Muscle layer of duodenum (tissue), 2 donors: ENCODE results near the gene MRPL10.

Experiments used
- H3K27ac ChIP-seq: one replicate; pipeline ENCODE4 v1.7.0; 2013; ENCODE audit warnings: mild to moderate bottlenecking, low read length
- H3K27me3 ChIP-seq: one replicate; pipeline ENCODE4 v1.7.0; 2013; ENCODE audit warnings: low read depth, mild to moderate bottlenecking, control low read depth, low read length
- H3K36me3 ChIP-seq, 2 donors: one replicate each; pipeline ENCODE4 v1.7.0; 2013; ENCODE audit warnings: low read length in 2 of 2, control low read depth in 1 of 2, mild to moderate bottlenecking in 1 of 2; ENCODE audit not compliant: insufficient read depth in 2 of 2, control insufficient read depth in 1 of 2
- H3K4me1 ChIP-seq, 2 donors: one replicate each; pipeline ENCODE4 v1.7.0; 2013; ENCODE audit warnings: low read length in 2 of 2, mild to moderate bottlenecking in 2 of 2, control low read depth in 1 of 2, moderate library complexity in 1 of 2; ENCODE audit not compliant: insufficient read depth in 2 of 2, control insufficient read depth in 1 of 2
- H3K4me3 ChIP-seq, 2 donors: one replicate each; pipeline ENCODE4 v1.7.0; 2013; ENCODE audit warnings: low read length in 2 of 2, low read depth in 1 of 2, mild to moderate bottlenecking in 1 of 2
- H3K9me3 ChIP-seq, 2 donors: one replicate each; pipeline ENCODE4 v1.7.0; 2013; ENCODE audit warnings: low read length in 2 of 2, control low read depth in 1 of 2, mild to moderate bottlenecking in 1 of 2; ENCODE audit not compliant: control insufficient read depth in 1 of 2
- donor health status: healthy.

MRPL10 gene

GRCh38 chr17:47818002-47818695 lies 13.2 kb downstream of the MRPL10 start:
- Histone ChIP-seq H3K36me3 (peaks cover 40 to 53% of the 10 kb centered on the region in 2 donors), H3K9me3 (no peaks in the 10 kb centered on the region), H3K27ac (no peak overlapping the region), H3K4me1 (peaks cover 10 to 24% of the 10 kb centered on the region in 2 donors), H3K27me3 (no peaks in the 10 kb centered on the region), H3K4me3 (no peak overlapping the region)

GRCh38 chr17:47816947-47817346 lies 14.4 kb downstream of the MRPL10 start:
- Histone ChIP-seq H3K27me3 (no peaks in the 10 kb centered on the region), H3K4me3 (no peak overlapping the region), H3K27ac (no peak overlapping the region), H3K4me1 (peaks cover 7 to 21% of the 10 kb centered on the region in 2 donors), H3K9me3 (no peaks in the 10 kb centered on the region), H3K36me3 (peaks cover 46 to 60% of the 10 kb centered on the region in 2 donors)

GRCh38 chr17:47816111-47816735 lies 15.1 kb downstream of the MRPL10 start:
- Histone ChIP-seq H3K27me3 (no peaks in the 10 kb centered on the region), H3K27ac (no peak overlapping the region), H3K4me1 (peaks cover 6 to 14% of the 10 kb centered on the region in 2 donors), H3K4me3 (no peak overlapping the region), H3K9me3 (no peaks in the 10 kb centered on the region), H3K36me3 (peaks cover 46 to 60% of the 10 kb centered on the region in 2 donors)

- no peaks in the 10 kb centered on the region for H3K27me3 ChIP-seq
- no peak overlapping the region for H3K4me3 ChIP-seq
- no peaks in the 10 kb centered on the region for H3K9me3 ChIP-seq
- peaks cover 0 to 5% of the 10 kb centered on the region in 2 donors for H3K4me1 ChIP-seq
- H3K27ac ChIP-seq, result no peak overlapping the region
- peaks cover 46 to 60% of the 10 kb centered on the region in 2 donors for H3K36me3 ChIP-seq
Observed at GRCh38 chr17:47815106-47815918, 16.0 kb downstream of the MRPL10 start.

- Histone ChIP-seq H3K9me3 (no peaks in the 10 kb centered on the region), H3K27me3 (no peaks in the 10 kb centered on the region), H3K27ac (no peak overlapping the region), H3K4me1 (no peaks in the 10 kb centered on the region), H3K4me3 (no peak overlapping the region), H3K36me3 (peaks cover 52 to 70% of the 10 kb centered on the region in 2 donors)
Observed at GRCh38 chr17:47813512-47814031, 17.8 kb downstream of the MRPL10 start.

- no peak overlapping the region for H3K27ac ChIP-seq
- H3K4me3 ChIP-seq, result no peak overlapping the region
- no peaks in the 10 kb centered on the region for H3K27me3 ChIP-seq
- no peaks in the 10 kb centered on the region for H3K4me1 ChIP-seq
- H3K36me3 ChIP-seq, result peaks cover 51 to 70% of the 10 kb centered on the region in 2 donors
- no peaks in the 10 kb centered on the region for H3K9me3 ChIP-seq
Observed at GRCh38 chr17:47813077-47813476, 18.3 kb downstream of the MRPL10 start.

- H3K9me3 ChIP-seq, result no peaks in the 10 kb centered on the region
- no peak overlapping the region for H3K27ac ChIP-seq
- no peaks in the 10 kb centered on the region for H3K27me3 ChIP-seq
- no peak overlapping the region for H3K4me3 ChIP-seq
- no peaks in the 10 kb centered on the region for H3K4me1 ChIP-seq
- peaks cover 50 to 70% of the 10 kb centered on the region in 2 donors for H3K36me3 ChIP-seq
Observed at GRCh38 chr17:47812146-47812920, 19.0 kb downstream of the MRPL10 start.

- H3K27me3 ChIP-seq, result no peaks in the 10 kb centered on the region
- no peak overlapping the region for H3K27ac ChIP-seq
- H3K4me3 ChIP-seq, result no peak overlapping the region
- peaks cover 52 to 70% of the 10 kb centered on the region in 2 donors for H3K36me3 ChIP-seq
- H3K4me1 ChIP-seq, result no peaks in the 10 kb centered on the region
- no peaks in the 10 kb centered on the region for H3K9me3 ChIP-seq
Observed at GRCh38 chr17:47811709-47812108, 19.6 kb downstream of the MRPL10 start.

- Histone ChIP-seq H3K9me3 (no peaks in the 10 kb centered on the region), H3K27ac (peak overlapping the region; percentile 63), H3K36me3 (peaks cover 48 to 67% of the 10 kb centered on the region in 2 donors), H3K27me3 (no peaks in the 10 kb centered on the region), H3K4me1 (no peaks in the 10 kb centered on the region), H3K4me3 (no peak overlapping the region)
Observed at GRCh38 chr17:47810901-47811635, 20.3 kb downstream of the MRPL10 start.

- no peaks in the 10 kb centered on the region for H3K4me1 ChIP-seq
Observed at GRCh38 chr17:47810200-47810821, 21.0 kb downstream of the MRPL10 start.

More at GRCh38 chr17:47810200-47810821, 21.0 kb downstream of the MRPL10 start:
- Histone ChIP-seq H3K36me3 (peaks cover 40 to 61% of the 10 kb centered on the region in 2 donors), H3K27me3 (no peaks in the 10 kb centered on the region), H3K4me3 (no peak overlapping the region), H3K27ac (peak overlapping the region; percentile 63), H3K9me3 (no peaks in the 10 kb centered on the region)
